KBM-7 (cell line): ENCODE measurements around the gene SLC25A51.

Experiments used
- DNase-seq: peaks from one replicate; pipeline ENCODE4 v3.0.0-alpha.2; 2015
- in situ Hi-C: fragments of 300-500 bp; cut with MboI; formaldehyde crosslinking; loops from 2 replicates; pipeline ENCODE4 v1.14.3; 2020; ENCODE audit warnings: low sequenced_read_pairs, low pct_unique_long_range_greater_than_20kb, mixed read lengths

Gene SLC25A51

GRCh38 chr9:37880916-37881479 is 22.9 kb downstream of the SLC25A51 start:
- no peak for DNase-seq
- in situ Hi-C loops = no loop called here

- DNase-seq = no peak
- in situ Hi-C loops = no loop called here
Measured at GRCh38 chr9:37876376-37876775, 27.6 kb downstream of the SLC25A51 start.

GRCh38 chr9:37873955-37874354 is 30.0 kb downstream of the SLC25A51 start:
- in situ Hi-C loops = no loop called here
- no peak for DNase-seq

DNA sequence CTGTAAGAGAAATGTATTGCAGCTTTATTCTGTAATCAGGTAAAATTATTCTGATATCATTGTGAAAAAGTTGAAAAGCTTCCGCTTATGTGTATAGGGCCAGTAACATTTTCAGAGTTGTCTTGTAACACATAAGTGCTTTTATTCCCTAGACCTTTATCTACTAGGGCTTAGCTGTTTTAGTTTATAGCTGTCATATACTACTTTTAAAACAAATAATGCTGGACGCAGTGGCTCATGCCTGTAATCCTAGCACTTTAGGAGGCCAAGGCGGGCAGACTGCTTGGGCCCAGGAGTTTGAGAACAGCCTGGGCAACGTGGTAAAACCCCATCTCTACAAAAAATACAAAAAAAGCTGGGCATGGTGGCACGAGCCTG is 33.1 kb downstream of the SLC25A51 start:
- in situ Hi-C loops = no loop called here
- no peak for DNase-seq

DNA sequence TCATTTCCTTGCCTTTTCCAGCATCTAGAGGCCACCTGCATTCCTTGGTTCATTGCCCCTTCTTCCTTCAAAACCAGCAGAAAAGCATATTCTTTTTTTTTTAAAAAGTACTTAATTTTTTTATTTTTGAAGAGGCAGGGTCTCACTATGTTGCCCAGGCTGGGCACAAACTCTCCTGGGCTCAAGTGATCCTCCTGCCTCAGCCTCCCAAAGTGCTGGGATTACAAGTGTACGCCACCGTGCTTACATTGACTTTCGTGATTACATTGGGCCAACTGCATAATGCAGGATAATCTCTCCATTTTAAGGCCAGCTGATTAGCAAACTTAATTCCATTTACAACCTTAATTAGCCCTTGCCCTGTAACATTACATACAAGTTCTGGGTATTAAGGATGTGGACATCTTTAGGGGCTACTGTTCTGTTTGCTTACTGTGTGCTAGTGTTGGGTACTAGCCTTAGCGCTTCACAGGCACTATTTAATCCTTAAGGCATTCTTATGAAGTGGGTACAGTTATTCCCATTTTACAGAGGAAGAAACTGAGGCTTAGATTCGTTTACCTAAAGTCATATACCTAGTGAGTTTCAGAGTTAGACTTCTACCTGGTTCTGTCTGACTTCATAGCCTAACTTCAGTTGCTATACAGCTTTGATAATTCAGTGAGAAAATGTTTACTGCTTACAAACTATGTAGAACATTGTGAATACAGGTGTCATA is 33.7 kb downstream of the SLC25A51 start:
- DNase-seq = no peak
- in situ Hi-C loops = no loop called here

DNA sequence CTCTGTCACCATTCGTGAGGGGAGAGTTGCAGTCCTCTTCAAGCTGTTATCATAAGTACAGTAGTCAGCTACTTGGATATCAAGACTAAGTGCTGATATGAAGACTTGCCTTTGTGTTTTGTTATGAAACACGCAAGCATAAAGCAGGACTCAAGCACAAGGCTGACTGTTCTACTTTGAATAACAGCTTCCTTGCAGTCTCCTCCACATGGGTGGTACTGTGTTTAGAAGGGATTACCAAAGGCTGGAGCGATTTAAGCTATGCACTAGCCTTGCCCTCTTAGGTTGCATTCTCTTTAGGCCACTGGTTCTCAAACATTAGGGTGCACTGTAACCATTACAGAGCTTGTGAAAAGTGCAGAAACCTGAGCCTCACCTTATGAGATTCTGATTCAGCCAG is 41.4 kb downstream of the SLC25A51 start:
- in situ Hi-C loops = no loop called here
- no peak for DNase-seq

DNA sequence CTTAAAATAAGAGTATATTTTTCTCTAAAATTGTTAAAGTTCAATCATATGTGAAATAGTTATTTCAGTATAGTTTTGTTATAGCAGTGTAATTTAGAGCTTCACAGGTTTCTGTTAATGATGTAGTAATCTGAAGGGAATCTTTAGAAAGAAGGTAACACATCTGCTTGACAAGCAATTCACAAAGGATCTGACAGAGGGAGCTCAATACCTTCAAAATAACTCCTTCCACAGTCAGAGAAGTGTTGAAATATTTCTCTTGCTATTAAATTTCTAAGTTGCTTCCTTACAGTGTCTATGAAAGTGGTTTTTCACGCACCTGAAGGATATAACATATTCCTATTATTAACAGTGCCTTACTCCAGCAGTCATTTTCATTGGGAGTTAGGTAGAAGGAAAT is 44.9 kb downstream of the SLC25A51 start:
- in situ Hi-C loops = no loop called here
- peak; percentile 13 for DNase-seq

GRCh38 chr9:37856551-37856950 is 47.4 kb downstream of the SLC25A51 start:
- no peak for DNase-seq
- in situ Hi-C loops = no loop called here

DNA sequence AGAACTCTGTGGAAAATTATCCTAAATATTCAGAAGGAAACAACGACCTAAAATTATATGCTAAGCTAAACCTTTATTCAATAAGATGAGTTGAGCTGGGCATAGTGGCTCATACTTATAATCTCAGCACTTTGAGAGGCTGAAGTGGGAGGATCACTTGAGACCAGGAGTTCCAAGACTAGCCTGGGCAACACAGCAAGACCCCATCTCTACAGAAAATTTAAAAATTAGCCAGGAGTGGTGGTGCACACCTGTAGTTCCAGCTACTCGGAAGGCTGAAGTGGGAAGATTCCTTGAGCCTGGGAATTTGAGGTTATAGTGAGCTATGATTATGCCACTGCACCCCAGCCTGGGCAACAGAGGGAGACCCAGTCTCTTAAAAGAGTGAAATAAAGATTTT is 51.7 kb downstream of the SLC25A51 start:
- in situ Hi-C loops = no loop called here
- no peak for DNase-seq

- in situ Hi-C loops = no loop called here
- no peak for DNase-seq
Measured at GRCh38 chr9:37840560-37841194, 63.2 kb downstream of the SLC25A51 start.

DNA sequence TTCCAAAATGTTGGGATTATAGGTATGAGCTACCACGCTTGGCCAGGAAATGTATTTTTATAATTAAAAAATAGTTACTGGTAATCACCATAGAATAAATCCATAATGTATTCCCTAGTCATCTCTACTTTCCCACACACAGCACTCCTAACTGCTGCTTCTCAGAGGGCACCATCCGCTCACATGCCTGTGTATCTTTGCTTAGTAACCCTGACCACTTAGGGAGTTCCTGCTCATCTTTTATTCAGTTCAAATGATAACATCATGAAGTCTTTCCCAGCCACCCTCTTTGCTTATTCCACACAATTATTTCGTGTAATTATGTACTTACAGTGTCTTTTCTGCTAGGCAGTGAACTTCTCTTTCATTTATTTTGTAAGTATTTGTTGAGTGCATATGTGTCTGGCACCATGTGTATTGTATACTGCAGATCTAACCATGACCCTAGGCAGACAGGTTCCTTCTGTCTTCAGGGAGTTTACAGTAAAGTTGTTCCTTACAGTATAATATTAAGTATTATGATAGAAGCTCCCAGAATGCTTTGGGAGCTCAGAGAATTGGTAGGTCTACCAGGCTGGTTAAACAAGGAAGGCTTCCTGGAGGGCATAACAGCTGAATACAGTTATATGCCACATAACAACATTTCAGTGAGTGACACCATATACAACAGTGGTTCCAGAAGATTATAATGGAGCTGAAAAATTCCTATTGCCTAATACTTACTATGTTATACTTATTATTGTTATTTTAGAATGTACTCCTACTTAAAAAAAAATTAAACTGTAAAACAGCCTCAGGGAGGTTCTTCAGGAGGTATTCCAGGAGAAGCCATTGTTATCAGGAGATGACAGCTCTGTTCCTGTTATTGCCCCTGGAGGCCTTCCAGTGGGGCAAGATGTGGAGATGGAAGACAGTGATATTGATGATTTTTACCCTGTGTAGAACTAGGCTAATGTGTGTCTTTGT is 64.1 kb downstream of the SLC25A51 start:
- in situ Hi-C loops = no loop called here
- DNase-seq = no peak
